ENCODE results near the gene LPP. TPM values are rescaled to one million over a fixed set of nuclear protein-coding genes. Genes with fewer than 3 reads are reported as not detected.

The LPP gene
- polyA plus RNA-seq, 1 donor (not counting 4 experiments of a cell fraction or from before 2014, with no cell fraction given): 16.0 TPM

DNA sequence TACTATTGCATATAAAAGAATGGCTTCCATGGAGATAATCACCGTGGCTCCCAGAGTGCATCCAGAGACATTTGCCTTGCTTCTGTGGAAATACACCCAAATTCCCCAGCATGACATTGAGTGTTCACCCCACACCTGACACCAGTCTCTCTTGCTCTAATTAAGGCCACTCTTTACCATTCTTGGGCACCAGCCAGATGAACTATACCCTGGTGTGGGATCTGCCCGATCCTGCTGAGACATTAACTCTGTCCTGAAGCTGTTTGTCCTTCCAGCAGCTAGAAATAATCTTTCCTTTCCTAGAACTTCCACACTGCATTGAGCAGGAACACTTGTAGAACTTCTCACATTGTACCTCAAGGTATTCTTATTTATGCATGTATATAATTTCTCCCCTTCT lies 105.2 kb downstream of the LPP start:
- dilution Hi-C loops (cut with MboI; ENCODE audit: extremely low pct_ligation_motif_present, low sequenced_read_pairs): no loop called here
- no peak for TF ChIP-seq EZH2 (IDR thresholded peaks at IDR 0.05; ENCODE audit: low read length)
- TF ChIP-seq, protein P1, sequence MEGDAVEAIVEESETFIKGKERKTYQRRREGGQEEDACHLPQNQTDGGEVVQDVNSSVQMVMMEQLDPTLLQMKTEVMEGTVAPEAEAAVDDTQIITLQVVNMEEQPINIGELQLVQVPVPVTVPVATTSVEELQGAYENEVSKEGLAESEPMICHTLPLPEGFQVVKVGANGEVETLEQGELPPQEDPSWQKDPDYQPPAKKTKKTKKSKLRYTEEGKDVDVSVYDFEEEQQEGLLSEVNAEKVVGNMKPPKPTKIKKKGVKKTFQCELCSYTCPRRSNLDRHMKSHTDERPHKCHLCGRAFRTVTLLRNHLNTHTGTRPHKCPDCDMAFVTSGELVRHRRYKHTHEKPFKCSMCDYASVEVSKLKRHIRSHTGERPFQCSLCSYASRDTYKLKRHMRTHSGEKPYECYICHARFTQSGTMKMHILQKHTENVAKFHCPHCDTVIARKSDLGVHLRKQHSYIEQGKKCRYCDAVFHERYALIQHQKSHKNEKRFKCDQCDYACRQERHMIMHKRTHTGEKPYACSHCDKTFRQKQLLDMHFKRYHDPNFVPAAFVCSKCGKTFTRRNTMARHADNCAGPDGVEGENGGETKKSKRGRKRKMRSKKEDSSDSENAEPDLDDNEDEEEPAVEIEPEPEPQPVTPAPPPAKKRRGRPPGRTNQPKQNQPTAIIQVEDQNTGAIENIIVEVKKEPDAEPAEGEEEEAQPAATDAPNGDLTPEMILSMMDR (optimal IDR thresholded peaks at IDR 0.05 in 1 of 3, IDR thresholded peaks at IDR 0.05 in 1 of 3, conservative IDR thresholded peaks at IDR 0.05 in 1 of 3; ENCODE audit: extremely low read depth in 1 of 3, insufficient read depth in 2 of 3, low read length in 3 of 3): no peak
- H3K9ac ChIP-seq (ENCODE audit: control insufficient read depth, extremely low read depth, insufficient read depth, low read length): no peak overlapping the region
- H3K4me1 ChIP-seq (ENCODE audit: control insufficient read depth, extremely low read depth, insufficient read depth, low read length): peaks cover 3% of the 10 kb centered on the region
- H3K4me2 ChIP-seq (ENCODE audit: control insufficient read depth, extremely low read depth, insufficient read depth, low read depth, low read length): no peak overlapping the region
- no peak overlapping the region for H3K27ac ChIP-seq (ENCODE audit: control insufficient read depth, insufficient read depth, low read length)
- no peak overlapping the region for H3K4me3 ChIP-seq (ENCODE audit: control insufficient read depth in 2 of 3, extremely low read depth in 1 of 3, insufficient read depth in 2 of 3, low read depth in 1 of 3, low read length in 3 of 3)
- peaks cover 10% of the 10 kb centered on the region for H3K79me2 ChIP-seq (ENCODE audit: control insufficient read depth, insufficient read depth, low read length)
- H3K9me1 ChIP-seq (ENCODE audit: control insufficient read depth, extremely low read depth, insufficient read depth, low read length): no peaks in the 10 kb centered on the region
- H3K36me3 ChIP-seq (ENCODE audit: control insufficient read depth in 2 of 2, extremely low read depth in 1 of 2, insufficient read depth in 2 of 2, low read length in 2 of 2): peaks cover 0 to 2% of the 10 kb centered on the region in 2 experiments
- no peaks in the 10 kb centered on the region for H3K27me3 ChIP-seq (ENCODE audit: control insufficient read depth, extremely low read depth, insufficient read depth, low read length)
- no peak overlapping the region for H2AFZ ChIP-seq (ENCODE audit: control insufficient read depth, low read length)
- DNase-seq (ENCODE audit: low read depth, low spot score) (no peak), FAIRE-seq (no peak)
- H3K9me3 ChIP-seq (ENCODE audit: control insufficient read depth, low read depth, low read length): no peaks in the 10 kb centered on the region
- no peaks in the 10 kb centered on the region for H4K20me1 ChIP-seq (ENCODE audit: control insufficient read depth, extremely low read depth, insufficient read depth, low read length)

DNA sequence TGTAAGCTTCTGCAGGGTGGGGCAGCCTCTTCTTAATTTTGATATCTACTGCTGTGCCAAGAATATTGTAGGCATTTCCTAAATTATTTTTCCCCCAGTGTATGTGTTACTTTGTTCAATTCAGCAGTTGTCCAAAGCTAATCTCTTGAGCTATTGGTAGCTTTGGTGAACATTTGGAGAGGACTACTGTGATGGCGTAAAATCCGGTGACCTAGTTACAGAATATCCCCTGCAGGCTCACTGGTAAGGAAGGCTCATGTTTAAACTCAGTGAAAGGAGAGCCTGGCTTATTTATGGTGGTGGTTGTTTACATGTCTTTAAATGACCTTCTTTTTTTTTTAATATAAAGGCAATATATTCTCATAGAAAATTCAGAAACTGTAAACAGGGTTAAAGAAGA lies 105.6 kb downstream of the LPP start:
- Histone ChIP-seq H3K36me3 (ENCODE audit: control insufficient read depth in 2 of 2, extremely low read depth in 1 of 2, insufficient read depth in 2 of 2, low read length in 2 of 2) (peaks cover 0 to 2% of the 10 kb centered on the region in 2 experiments), H3K4me2 (ENCODE audit: control insufficient read depth, extremely low read depth, insufficient read depth, low read depth, low read length) (no peak overlapping the region), H3K4me3 (ENCODE audit: control insufficient read depth in 2 of 3, extremely low read depth in 1 of 3, insufficient read depth in 2 of 3, low read depth in 1 of 3, low read length in 3 of 3) (no peak overlapping the region), H4K20me1 (ENCODE audit: control insufficient read depth, extremely low read depth, insufficient read depth, low read length) (no peaks in the 10 kb centered on the region), H3K4me1 (ENCODE audit: control insufficient read depth, extremely low read depth, insufficient read depth, low read length) (peaks cover 3% of the 10 kb centered on the region), H3K9me3 (ENCODE audit: control insufficient read depth, low read depth, low read length) (no peaks in the 10 kb centered on the region), H3K9ac (ENCODE audit: control insufficient read depth, extremely low read depth, insufficient read depth, low read length) (no peak overlapping the region), H3K27ac (ENCODE audit: control insufficient read depth, insufficient read depth, low read length) (no peak overlapping the region), H3K27me3 (ENCODE audit: control insufficient read depth, extremely low read depth, insufficient read depth, low read length) (no peaks in the 10 kb centered on the region), H3K9me1 (ENCODE audit: control insufficient read depth, extremely low read depth, insufficient read depth, low read length) (no peaks in the 10 kb centered on the region), H2AFZ (ENCODE audit: control insufficient read depth, low read length) (no peak overlapping the region), H3K79me2 (ENCODE audit: control insufficient read depth, insufficient read depth, low read length) (peaks cover 10% of the 10 kb centered on the region)
- no peak for DNase-seq (ENCODE audit: low read depth, low spot score)
- FAIRE-seq: no peak
- dilution Hi-C loops (cut with MboI; ENCODE audit: extremely low pct_ligation_motif_present, low sequenced_read_pairs): no loop called here
- TF ChIP-seq, protein P1 (optimal IDR thresholded peaks at IDR 0.05 in 1 of 3, IDR thresholded peaks at IDR 0.05 in 1 of 3, conservative IDR thresholded peaks at IDR 0.05 in 1 of 3; ENCODE audit: extremely low read depth in 1 of 3, insufficient read depth in 2 of 3, low read length in 3 of 3): no peak
- TF ChIP-seq EZH2 (IDR thresholded peaks at IDR 0.05; ENCODE audit: low read length): no peak

All from keratinocyte (primary cell).